Omental fat pad (tissue), 4 donors: ENCODE measurements around the gene GRB10. TPM values are rescaled to one million over a fixed set of nuclear protein-coding genes. Genes with fewer than 3 reads are reported as not detected.

Experiments used
- ATAC-seq: fragments of 150-250 bp; one replicate; pipeline ENCODE4 v1.9.1; 2016; ENCODE audit warnings: mild to moderate bottlenecking, moderate library complexity; ENCODE audit not compliant: low FRiP score
- DNase-seq: peaks from one replicate; pipeline ENCODE4 v3.0.0-alpha.2; 2019; ENCODE audit warnings: low spot score
- total RNA-seq, 4 donors: library from RNA; depleted of rRNA; stranded (reverse); fragments of >200 nt; gene quantifications; one replicate each; pipeline ENCODE4 v1.1.0, GENCODE V29; 2016
- TF ChIP-seq, protein P1 (sequence below), 3 donors: fragments of 450-650 bp; IDR thresholded peaks; one replicate each; pipeline ENCODE4 v1.5.1; 2016 to 2017; ENCODE audit warnings: antibody characterized with exemption in 3 of 3, mild to moderate bottlenecking in 3 of 3, moderate library complexity in 2 of 3

Gene GRB10
- total RNA-seq, 4 donors from 2014 or later: 64.6 to 100 (median 75.3) TPM

DNA sequence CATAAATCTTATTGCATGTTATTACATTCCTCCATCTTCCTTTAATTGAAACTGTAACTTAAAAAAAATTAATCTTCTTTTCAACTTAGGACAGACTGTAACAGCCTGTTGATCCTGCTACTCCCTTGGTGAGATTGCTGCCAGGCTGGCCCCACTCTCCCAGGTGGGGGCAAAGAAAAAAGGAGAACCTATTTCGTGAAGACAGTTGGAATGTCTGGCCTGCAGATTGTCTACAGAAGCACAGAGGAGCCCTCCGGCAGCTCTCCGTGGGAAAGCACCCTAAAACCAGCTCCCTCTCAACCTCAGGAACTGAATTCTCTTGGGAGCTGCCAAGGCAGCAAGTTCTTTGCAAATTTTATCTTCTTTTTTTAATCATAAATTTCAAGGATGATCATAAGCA, 32.8 kb downstream of the GRB10 start:
- TF ChIP-seq, protein P1, sequence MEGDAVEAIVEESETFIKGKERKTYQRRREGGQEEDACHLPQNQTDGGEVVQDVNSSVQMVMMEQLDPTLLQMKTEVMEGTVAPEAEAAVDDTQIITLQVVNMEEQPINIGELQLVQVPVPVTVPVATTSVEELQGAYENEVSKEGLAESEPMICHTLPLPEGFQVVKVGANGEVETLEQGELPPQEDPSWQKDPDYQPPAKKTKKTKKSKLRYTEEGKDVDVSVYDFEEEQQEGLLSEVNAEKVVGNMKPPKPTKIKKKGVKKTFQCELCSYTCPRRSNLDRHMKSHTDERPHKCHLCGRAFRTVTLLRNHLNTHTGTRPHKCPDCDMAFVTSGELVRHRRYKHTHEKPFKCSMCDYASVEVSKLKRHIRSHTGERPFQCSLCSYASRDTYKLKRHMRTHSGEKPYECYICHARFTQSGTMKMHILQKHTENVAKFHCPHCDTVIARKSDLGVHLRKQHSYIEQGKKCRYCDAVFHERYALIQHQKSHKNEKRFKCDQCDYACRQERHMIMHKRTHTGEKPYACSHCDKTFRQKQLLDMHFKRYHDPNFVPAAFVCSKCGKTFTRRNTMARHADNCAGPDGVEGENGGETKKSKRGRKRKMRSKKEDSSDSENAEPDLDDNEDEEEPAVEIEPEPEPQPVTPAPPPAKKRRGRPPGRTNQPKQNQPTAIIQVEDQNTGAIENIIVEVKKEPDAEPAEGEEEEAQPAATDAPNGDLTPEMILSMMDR (IDR thresholded peaks at IDR 0.05): no peak
- ATAC-seq (no peak), DNase-seq (no peak)

DNA sequence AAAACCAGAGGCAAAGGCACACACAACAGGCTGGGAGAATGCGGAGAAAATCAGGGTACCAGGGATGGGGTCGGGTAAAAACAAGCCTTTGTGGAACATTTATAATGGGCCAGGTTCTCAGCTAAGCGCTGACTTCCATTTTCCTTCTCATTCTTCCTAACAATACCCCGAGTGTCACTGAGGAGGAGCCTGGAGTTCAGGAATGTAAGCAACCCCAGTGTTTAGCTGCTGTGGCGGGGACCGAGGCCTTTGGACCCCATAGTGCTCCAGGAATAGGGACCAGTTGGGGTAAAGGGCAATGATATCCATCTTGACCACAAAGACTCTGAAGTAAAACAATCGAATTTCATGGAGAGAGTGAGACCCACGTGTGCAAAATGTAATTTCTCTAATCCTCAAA, 34.2 kb downstream of the GRB10 start:
- TF ChIP-seq, protein P1 (IDR thresholded peaks at IDR 0.05): no peak
- ATAC-seq (no peak), DNase-seq (no peak)

DNA sequence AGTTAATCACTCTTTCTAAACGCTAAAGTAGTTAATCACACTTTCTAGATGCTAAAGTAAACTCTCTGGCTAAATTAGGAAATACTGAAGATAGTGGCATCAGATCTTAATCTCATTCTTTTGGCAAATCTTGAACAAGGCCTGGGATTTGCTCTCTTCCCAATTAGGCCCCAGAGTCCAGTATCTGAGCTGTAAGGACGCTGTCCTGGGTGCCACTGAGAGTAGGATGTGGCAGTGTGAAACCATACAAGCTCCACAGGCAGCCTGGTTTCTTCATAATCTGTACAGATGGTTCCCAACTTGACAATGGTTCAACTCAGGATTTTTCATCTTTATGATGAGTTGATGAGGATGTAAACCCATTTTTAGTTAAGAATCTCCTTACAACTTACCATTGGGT, 36.9 kb downstream of the GRB10 start:
- TF ChIP-seq, protein P1 (IDR thresholded peaks at IDR 0.05): no peak
- ATAC-seq (no peak), DNase-seq (no peak)

DNA sequence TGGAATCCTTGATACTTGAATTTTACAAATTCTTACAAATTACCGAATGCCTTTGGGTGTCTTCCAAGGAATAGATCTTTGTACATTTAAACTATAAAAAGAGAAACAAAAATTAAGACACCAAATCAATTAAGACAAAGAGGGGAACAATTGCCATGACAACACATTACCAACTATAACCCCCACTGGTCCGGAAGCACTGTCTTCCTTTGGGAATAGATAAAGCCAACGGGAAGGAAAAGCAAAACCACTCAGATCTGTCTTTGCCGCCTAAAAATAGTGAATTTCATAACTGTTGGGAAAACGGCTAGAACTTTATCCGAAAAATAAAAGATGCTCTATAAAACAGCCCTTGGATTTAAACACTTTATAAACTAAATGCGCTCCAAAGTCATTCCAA, 37.4 kb downstream of the GRB10 start:
- TF ChIP-seq, protein P1 (IDR thresholded peaks at IDR 0.05): no peak
- DNase-seq: no peak
- ATAC-seq: no peak

DNA sequence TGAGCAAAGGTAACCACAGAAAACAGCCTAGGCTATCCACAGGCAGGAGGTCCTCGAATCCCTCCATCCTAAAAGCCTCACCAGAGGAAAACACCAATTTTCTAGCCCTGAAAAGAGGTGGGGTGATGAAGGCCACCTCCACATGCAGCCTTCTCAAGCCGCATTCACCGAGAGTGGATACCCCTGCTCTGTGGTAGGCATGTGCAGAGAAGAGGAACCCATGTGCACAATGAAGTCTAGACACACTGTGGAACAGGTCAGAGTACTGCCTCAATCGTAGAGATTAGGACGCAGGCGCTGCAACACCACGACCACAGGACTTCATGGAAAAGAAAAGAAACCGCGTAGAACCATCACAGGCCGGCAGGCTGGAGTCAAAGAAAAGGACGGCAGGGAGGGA, 38.8 kb downstream of the GRB10 start:
- TF ChIP-seq, protein P1 (IDR thresholded peaks at IDR 0.05): no peak
- no peak for DNase-seq
- no peak for ATAC-seq

DNA sequence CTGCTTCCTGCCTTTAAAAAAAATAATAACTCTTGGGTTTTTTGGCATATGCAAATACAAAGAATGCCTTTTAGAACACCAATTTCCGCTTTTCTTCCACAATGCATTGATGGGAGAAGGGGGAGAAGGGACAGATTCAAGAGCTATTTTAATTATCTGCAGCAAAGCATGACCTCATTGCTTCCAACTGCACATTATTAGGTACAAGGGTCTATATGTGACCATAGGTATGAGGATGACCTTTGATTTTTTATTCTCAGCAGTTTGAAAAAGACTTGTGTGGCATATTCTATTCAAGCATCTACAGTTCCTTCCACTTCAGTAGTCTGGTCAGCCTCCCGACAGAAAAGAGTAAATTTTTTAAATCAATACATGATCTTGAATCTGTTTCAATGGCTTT, 39.7 kb downstream of the GRB10 start:
- no peak for DNase-seq
- ATAC-seq: no peak
- TF ChIP-seq, protein P1 (IDR thresholded peaks at IDR 0.05): no peak

DNA sequence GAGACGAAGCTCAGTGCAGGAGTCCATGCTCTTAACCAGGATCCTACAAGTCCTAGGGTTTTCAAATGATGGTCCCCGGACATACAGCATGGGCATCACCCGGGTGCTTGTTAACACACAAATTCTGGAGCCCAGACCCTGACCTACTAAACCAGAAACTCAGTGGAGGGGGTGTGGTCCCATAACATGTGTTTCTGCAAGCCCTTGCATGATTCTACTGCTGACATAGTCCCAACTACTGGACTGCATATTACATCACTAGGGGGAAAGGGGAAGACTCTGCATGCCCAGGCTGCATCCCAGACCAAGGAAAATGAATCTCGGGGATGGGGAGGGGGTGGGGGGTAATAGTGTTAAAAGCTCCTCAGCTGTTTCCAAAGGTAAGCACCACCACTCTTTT, 40.3 kb downstream of the GRB10 start:
- no peak for ATAC-seq
- TF ChIP-seq, protein P1 (IDR thresholded peaks at IDR 0.05): no peak

More for the DNA sequence above, 40.3 kb downstream of the GRB10 start:
- DNase-seq: no peak
